NCI-H1048 (cell line): Measurements from ENCODE around the gene CNOT2.

Experiments
- DNase-seq: peaks from one replicate; lab custom pipeline; 2025; lab: John Stamatoyannopoulos, UW

Gene CNOT2

DNA sequence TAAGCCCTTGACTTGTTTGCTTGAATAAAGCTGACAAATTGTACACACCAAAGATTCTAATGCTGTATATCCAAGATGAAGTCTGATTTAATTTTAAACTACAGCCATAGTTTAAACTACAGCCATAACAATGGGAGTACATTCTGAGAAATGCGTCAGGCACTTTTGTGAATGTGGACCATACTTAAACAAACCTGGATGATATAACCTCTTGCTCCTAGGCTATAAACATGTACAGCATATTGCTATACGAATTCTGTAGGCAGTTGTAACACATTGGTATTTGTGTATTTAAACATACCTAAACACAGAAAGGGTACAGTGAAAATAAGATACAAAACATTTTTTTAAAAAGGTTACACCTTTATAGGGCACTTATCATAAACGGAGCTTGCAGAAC, 63.4 kb downstream of the CNOT2 start:
- DNase-seq = no peak

DNA sequence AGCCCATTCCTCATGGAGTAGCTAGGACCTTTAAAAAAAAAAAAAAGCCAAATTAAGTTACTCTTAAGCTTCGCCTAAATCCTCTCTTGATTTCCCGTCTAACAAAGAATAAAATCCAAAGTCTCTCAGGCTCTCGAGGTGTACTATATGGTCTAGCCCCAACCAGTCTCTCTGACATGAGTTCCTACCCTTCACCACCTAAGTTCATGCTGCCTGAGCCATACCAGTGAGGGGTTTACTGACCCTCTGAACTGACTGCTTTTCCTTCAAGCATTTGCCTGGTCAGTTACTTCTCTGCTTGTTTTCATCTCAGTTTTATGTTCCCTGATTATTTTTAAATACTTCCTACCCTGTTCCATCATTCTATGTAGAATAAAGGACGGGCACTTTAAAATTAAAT, 64.6 kb downstream of the CNOT2 start:
- DNase-seq = no peak

DNA sequence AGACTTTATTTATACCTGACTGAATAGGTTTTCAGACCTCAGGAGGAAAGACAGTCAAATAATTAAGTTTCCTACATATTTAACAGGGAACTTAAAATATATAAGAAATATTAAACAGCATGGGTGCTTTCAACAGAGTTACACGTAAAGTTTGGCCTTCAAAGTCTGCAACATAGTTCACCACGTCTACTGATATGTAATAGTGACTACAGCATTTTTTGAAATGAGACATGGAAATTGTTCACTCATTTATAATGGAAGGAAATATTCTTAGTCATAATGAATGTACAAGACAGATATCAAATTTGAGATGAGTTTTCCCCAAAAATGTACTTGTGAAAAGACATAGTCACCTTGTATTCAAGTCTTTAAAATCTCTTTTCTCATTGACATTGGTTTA, 66.1 kb downstream of the CNOT2 start:
- no peak for DNase-seq

DNA sequence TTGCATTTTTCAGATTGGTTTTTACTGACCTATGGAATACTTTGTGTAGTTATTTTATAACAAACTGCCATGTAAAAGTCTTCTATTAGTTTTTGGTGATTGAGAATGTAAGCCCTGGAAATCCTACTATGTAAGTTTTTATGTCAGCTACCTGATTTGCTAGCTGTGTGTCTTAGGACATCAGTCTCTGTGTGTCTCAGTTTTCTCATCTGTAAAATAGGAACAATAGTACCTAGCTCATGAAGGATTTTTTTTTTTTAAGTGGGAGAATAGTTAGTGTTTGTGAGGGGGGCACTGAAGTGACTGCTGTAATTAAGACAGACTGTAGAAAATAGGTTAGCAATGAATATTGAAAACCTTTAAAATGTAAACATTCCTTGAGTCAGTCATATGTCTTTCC, 70.9 kb downstream of the CNOT2 start:
- DNase-seq = no peak

DNA sequence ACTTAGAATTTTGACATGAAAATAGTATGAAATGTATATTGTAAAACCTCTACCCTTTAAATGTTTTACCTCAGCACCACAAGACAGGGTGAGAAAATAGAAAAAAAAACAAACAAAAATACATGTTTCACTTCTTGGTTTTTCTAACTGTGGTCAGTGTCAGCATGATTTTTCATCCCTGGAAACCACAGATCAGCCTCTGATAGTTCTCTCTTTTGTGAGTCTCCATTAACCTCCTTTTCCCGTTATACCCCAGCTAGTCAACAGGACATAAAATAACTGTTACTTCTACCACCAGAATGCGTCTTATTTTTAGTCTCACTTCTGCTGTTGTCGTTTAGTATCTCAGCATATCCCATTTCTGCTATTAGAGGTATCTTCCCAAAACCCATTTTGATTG, 74.5 kb downstream of the CNOT2 start:
- DNase-seq = no peak

DNA sequence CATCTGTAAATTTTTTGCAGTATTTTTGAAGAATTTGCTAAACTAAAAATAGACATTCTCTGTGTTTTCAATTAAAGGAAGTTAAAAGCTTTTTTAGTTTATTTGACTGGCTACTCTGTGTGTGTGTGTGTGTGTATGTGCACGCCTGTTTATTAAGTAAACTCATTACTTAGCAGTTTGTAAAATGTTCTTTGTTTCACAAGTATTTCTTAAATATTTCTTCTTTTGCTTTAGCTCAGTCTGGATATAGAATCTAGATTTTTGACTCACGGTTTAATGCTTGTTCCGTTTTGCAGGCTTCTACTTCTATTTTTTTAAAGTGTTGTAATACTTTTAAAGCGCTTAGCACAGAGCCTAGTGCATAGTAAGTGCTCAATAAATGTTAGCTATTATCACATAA, 76.4 kb downstream of the CNOT2 start:
- no peak for DNase-seq

DNA sequence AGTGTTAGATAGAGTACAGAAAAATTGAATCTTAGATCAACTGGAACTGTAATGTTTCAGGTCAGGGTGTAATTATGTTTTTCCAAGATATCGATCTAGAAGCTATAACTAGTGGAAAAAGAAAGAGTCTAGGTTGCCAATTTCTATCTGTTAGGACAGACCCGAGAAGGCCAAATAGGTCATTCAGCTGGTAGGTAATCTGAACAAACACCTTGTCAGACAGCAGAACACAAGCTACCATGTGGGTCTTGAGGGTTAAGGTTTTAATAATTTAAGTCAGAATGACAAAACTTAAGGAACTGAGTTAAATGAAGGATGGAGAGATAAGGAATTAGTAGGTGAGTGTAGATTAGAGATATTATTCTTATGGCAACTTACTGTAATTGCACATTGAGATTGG, 78.0 kb downstream of the CNOT2 start:
- DNase-seq = no peak

DNA sequence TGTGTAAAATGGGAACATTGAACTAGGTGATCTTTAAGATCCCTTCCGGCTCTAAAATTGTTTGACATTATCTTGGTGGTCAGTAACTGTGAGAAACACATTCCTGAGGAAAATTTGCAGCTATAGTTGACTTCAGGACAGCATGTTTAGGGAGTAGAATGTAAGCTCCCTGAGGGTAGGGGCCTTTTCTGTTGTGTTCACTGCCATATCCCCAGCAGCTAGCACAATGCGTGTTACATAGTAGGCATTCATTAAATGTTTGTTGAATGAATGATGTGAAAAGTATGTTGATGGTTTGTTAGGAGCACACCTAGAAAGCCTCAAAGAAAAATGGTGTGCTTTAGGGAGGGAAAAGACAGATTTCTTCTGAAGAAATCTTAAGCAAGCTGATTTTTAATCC, 84.3 kb downstream of the CNOT2 start:
- no peak for DNase-seq

DNA sequence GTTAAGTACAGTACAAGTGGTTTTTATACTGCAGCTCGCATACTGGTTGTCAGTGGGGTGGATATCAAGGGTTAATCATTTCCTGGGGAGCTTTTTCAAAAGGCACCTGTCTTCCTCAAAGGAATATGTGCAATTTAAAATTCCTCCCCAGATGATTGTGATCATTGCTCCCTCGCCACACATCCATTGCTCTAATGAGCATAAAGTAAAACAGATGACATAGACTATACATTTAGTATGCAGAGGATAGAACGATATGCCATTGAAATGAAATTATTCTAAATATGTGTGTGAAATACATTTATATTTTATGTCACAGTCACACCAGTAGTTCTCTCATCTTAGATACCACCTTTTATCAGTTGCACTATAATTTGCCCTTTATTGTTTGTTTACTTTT, 86.5 kb downstream of the CNOT2 start:
- no peak for DNase-seq

DNA sequence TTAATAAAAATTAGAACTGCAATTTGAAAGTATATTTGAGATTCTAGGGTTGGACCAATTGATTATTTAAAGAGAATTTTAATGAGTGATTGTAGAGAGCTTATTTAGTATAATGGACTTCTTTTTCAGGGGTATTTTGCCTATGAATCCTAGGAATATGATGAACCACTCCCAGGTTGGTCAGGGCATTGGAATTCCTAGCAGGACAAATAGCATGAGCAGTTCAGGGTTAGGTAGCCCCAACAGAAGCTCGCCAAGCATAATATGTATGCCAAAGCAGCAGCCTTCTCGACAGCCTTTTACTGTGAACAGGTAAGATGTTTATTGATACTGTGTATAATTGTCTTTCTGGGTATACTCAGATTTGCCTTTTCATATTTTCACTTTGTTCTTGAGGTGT, 86.9 kb downstream of the CNOT2 start:
- DNase-seq = no peak

DNA sequence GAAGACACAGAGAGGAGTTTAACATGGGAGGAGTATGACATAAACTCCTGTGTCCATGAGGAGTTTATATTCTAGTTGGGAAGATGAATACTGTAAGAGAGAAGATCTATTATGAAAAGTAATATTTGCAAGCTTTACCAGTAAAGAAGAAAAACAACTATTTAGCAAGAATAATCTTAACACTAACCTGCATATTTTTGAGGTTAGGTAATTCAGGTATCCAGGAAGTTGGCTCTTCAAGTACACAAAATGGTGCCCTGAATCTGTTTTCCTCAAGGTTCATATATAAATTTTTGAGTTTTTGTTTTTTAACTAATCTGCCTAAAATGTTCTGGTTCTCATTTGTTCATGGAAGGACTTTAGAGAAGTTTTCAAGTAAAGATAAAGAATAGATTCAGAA, 89.0 kb downstream of the CNOT2 start:
- DNase-seq = no peak

DNA sequence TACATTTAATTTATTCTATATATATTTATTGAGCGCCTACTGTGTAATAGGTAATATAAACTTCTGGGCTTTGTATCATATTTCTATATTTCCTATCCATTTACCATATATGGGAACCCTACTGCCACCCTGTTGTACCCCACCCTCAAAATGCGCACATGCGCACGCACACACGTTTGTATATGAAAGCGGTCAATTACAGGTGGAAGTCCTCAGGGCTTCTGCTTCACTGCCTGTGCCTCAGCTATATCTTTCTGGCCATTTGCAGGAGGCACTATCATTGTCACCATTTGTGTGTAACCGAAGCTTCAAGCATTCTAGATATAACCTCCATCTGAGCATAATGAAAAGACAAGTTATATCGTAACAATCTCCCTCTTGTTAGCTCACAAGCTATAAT, 91.5 kb downstream of the CNOT2 start:
- no peak for DNase-seq

DNA sequence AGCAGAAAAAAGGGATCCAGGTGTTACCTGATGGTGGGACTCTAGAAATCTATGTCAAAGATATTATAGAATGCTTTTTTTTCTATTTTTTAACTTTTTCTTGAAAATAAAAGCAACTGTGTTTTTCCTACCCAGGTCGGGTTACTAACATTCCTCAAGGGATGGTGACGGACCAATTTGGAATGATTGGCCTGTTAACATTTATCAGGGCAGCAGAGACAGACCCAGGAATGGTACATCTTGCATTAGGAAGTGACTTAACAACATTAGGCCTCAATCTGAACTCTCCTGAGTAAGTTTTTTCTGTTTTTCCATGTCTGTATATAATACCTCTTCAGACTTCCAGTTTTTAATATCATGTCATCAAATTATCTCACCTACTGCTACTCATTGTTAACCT, 95.3 kb downstream of the CNOT2 start:
- no peak for DNase-seq

DNA sequence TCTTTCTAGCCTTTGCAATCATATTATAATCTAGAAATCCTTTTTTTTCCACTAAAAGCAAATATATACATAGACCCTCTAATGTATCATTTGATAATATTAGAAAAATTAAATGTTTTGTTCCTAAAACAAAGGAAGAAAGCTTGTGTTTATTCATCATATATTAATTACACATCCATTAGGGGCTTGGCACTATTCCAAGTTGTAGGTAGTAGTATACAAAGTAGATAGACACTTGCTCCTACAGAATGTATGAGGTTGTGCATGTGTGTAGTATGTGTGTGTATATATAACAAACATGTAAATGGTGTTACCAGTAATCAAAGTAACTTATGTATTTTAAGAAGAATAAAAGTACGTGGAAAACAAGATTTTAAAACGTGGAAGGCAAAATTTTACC, 107.8 kb downstream of the CNOT2 start:
- no peak for DNase-seq

DNA sequence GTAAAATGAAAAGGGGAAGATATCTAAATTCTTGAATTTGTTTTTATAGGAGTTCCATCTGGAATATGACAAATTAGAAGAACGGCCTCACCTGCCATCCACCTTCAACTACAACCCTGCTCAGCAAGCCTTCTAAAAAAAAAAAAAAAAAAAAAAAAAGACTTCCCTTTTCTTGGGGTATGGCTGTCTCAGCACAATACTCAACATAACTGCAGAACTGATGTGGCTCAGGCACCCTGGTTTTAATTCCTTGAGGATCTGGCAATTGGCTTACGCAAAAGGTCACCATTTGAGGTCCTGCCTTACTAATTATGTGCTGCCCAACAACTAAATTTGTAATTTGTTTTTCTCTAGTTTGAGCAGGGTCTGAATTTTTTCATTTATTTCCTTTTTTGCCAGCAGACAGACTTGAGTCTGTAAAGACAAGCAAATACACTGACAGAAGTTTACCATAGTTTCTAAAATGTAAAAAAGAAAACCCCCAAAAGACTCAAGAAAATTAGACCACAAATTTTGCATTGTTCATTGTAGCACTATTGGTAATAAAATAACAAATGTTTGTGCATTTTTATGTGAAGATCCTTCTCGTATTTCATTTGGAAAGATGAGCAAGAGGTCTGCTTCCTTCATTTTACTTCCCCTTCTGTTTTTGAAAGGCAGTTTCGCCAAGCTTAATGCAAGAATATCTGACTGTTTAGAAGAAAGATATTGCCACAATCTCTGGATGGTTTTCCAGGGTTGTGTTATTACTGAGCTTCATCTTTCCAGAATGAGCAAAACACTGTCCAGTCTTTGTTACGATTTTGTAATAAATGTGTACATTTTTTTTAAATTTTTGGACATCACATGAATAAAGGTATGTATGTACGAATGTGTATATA, 110.8 kb downstream of the CNOT2 start:
- DNase-seq = no peak

DNA sequence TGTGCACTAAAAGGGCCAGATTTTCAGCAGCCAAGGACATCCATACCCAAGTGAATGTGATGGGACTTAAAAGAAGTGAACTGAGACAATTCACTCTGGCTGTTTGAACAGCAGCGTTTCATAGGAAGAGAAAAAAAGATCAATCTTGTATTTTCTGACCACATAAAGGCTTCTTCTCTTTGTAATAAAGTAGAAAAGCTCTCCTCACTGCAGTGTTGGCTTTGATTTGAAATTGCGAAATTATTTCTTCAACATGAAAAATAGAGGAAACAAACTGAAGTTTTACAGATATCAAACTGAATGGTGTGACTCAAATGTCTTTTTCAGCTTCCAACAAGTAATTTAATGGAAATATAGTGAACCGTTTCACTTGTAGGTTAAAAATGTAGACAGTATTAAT, 111.6 kb downstream of the CNOT2 start:
- no peak for DNase-seq

DNA sequence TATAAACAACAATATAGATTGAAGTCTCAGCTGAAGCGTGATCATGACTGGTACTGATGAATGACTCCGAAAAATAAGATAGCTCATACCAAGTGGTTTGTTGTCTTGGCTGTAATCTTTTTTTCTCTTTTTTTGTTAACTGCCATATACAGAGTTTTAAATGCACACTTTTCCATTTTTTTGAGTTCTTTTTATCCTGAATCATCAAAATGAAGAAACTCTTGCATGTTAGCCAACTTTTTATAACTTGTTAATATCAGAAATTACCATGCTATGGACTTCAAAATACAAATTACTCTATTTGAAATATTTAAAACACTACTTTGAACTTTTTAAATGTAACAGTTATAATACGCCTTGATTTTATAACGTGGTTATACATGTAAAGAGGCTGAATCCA, 112.7 kb downstream of the CNOT2 start:
- DNase-seq = no peak

DNA sequence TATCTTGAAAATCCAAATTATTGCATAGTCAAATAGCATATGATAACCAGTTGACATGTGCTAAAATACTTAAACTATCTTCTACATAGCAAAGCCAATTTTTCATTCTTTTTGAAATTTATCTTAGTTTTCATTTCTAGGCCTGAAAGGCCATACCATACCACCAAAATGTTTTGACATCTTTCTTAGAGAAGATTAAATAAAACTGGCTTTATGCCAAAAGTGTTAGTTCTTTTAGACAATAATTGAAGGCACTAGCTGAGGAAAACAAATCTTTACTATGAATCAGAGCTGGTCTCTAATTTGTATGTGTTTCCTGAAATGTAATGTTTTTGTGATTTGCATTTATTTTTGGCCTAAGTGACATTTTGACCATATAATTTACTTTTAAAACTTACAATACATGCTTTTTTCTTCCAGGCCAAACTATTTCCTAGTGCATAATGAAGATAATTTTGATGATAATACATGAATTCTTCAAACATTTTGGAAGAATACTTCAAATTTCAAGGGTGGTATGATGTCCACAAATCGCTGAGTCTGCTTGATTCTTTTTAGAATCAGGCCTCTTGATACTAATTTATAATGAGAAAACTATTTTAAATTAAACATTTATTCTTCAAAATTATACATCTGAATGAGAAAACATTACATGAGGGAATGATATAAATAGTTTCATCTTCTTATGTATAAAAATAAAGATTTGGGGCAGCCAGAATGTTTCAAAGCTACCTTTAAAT, 116.4 kb downstream of the CNOT2 start:
- DNase-seq = no peak

DNA sequence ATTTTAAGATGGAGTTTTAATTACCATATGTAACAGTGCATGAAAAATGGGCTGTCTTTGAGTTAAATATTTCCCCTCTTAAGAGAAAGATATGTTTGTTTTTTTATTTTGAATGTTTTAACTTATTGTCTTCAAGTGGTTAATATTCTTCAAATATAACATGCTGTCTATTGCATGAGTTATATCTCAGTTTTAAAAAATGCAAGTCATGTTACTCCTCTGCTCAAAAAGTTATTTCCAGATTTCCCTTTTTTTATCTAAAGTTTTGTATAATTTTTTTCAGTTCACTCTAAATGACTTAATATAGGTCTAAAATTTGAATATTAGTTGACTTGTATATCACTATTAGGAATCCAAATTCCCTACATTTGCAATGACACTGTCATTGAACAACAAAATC, 117.0 kb downstream of the CNOT2 start:
- no peak for DNase-seq

DNA sequence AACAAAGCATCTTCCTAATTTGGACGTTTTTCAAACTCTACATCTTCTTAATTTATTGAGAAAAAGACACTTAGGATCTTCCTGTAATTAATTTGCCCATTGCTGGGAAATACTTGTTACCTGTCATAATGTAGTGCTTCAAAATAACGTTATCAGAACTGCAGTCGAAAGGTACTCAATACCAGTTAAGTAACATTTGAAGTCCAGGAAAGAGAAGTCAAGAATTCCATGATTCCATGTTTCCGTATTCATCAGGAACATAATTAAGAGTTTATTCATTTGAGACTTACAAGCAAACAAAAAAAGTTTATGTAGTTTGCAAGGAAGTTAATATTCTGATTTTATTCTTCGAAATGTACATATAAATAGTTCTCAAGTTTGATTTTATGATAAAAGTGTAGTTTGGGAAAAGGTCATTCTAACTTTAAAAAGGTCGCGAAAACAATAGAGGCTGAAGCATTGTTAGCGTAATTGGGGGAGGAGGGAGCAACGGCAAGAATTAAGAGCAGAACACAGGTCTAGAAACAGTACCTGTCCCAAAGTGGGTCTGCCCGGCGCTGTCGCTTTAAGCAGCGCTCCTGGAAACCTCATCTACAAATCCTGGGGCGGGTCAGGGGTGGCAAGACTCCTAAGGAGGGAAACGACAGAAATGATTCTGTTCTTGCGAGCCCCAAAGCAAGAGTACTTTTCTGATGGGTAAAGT, 121.6 kb downstream of the CNOT2 start:
- DNase-seq = no peak

DNA sequence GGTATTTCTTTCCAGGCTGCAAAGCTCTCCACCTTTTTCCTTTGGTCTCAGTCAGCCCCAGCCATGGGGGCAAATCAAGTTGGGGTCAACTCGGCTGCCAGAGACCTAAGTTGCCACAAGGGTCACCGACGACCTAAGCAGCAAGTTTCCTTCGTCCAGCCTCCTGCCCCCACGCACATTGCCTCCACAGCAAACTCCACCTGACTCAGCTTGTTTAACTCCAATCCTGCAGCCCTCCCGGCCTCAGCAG, 122.1 kb downstream of the CNOT2 start:
- DNase-seq = no peak

DNA sequence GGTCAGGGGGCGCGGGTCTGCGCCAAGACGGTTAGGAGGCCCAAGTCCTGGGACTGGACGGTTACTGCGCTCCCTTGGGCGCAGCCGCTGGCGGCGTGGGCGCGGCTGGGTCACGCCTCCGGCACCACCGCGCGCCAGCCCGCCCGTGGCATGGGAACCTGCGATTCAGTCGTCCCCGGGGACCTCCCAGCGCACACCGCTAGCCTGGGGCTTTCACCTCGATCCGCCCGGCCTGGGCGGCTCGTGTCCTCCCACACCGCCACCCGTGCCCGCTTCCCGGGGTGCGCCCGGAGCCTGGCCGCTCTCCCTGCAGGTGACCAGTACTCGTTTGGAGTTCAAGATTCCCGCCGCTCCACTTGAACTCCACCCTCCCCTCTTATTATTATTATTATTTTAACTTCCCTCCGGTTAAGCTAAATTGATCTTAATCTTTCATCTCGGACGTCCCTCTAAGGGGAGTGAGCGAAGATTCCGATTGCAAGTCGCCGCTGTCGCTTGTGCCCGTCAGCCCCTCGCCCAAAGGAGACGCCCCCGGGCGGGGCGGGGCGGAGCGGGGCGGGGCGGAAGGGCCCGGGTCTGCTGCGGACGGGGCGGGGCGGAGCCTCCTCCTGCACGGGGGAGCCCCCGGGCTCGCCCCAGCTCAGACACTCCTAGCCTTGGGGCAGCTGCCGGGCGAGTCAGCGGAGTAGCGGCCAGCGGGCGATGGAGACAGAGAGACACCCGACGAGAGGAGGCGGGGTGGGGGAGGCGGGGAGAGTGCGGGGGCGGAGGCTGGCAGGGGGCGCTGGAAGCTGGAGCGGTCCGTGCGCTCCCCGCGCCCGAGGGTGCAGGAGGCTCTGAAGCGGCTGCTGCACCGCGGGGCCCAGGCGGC, 122.7 kb downstream of the CNOT2 start, which contains the start of gene KCNMB4:
KCNMB4 (plus strand) TSS at position 643 of the 871 bp plus-strand sequence. CDS start 445 bp downstream, outside the sequence.
- DNase-seq = peak; percentile 26
